A549 (cell line): Measurements from ENCODE around the gene PPP6R1. TPM values are rescaled to one million over a fixed set of nuclear protein-coding genes. Genes with fewer than 3 reads are reported as not detected.
A peak's percentile ranks its signal among the peaks of the same experiment; 100 is the strongest.

Experiments
- ATAC-seq, 2 experiments: fragments of 200-7000 bp in 1 of 2; fragments of >200 bp in 1 of 2; cut with Nextera tagmentation in 1 of 2; cut with Tn5 transposase in 1 of 2; 3 replicates each; pipeline versions ENCODE4 v1.8.0 to v1.9.1; 2018 to 2020; ENCODE audit warnings: mild to moderate bottlenecking in 1 of 2, moderate library complexity in 1 of 2
- CTCF ChIA-PET: fragments of 300-600 bp; sonication (Branson Sonifier 250); formaldehyde crosslinking; extraction: SDS; loops from one replicate; lab custom pipeline; 2021; ENCODE audit warnings: antibody characterized with exemption, inconsistent platforms; lab: Yijun Ruan, JAX
- POLR2A ChIA-PET: fragments of 350-600 bp; formaldehyde crosslinking; extraction: SDS; loops from one replicate; lab custom pipeline; 2021; ENCODE audit warnings: antibody characterized with exemption, inconsistent platforms; lab: Yijun Ruan, JAX
- DNase-seq, 2 experiments: peaks; one replicate each; pipeline versions ENCODE4 v3.0.0 to v3.0.0-alpha.2; 2011 to 2016; ENCODE audit warnings: low read depth in 1 of 2, low spot score in 1 of 2
- FAIRE-seq: peaks from 2 replicates; lab custom pipeline; 2011; peaks lifted over from hg19 to GRCh38; lab: Jason Lieb, UNC
- H3K27ac ChIP-seq, 2 experiments: fragments of >200 bp; sonication (Bioruptor Twin); formaldehyde crosslinking; 3 replicates each; pipeline ENCODE4 v1.5.1; 2016 to 2017
- H3K4me1 ChIP-seq: fragments of >200 bp; sonication (Bioruptor Twin); formaldehyde crosslinking; 3 replicates; pipeline ENCODE4 v1.6.1; 2016
- H3K4me2 ChIP-seq: fragments of >200 bp; sonication (Bioruptor Twin); formaldehyde crosslinking; 3 replicates; pipeline ENCODE4 v1.6.1; 2016
- H3K4me3 ChIP-seq: fragments of >200 bp; sonication (Bioruptor Twin); formaldehyde crosslinking; 3 replicates; pipeline ENCODE4 v1.5.1; 2016
- H3K9me3 ChIP-seq: fragments of >200 bp; sonication (Bioruptor Twin); formaldehyde crosslinking; 3 replicates; pipeline ENCODE4 v1.6.1; 2016
- CEBPB ChIP-seq, 2 experiments: fragments of >200 bp in 1 of 2; sonication (Bioruptor Twin) in 1 of 2; formaldehyde crosslinking in 1 of 2; IDR thresholded peaks; 2 replicates each; pipeline ENCODE4 v1.6.1; 2012 to 2016
- EHF ChIP-seq: fragments of 250-450 bp; sonication (Bioruptor Pico); IDR thresholded peaks from 2 replicates; pipeline ENCODE4 v1.5.0; 2020; ENCODE audit warnings: mild to moderate bottlenecking
- ESRRA ChIP-seq: fragments of 150-350 bp; IDR thresholded peaks from 2 replicates; pipeline ENCODE4 v1.6.1; 2014; ENCODE audit warnings: mild to moderate bottlenecking, low read length, borderline replicate concordance
- FOXS1 ChIP-seq: fragments of 250-450 bp; sonication (Bioruptor Pico); IDR thresholded peaks from 2 replicates; pipeline ENCODE4 v1.5.0; 2020; ENCODE audit warnings: mild to moderate bottlenecking, moderate library complexity
- GATA3 ChIP-seq: IDR thresholded peaks from 2 replicates; pipeline ENCODE4 v1.6.1; 2012; ENCODE audit warnings: borderline replicate concordance
- HES2 ChIP-seq: fragments of >200 bp; sonication (Bioruptor Twin); formaldehyde crosslinking; IDR thresholded peaks from 2 replicates; pipeline ENCODE4 v1.6.1; 2016
- HOXB13 ChIP-seq: fragments of 250-450 bp; sonication (Bioruptor Pico); IDR thresholded peaks from 2 replicates; pipeline ENCODE4 v1.5.0; 2020; ENCODE audit warnings: low read depth, mild to moderate bottlenecking, moderate library complexity
- HOXB5 ChIP-seq: fragments of 250-450 bp; sonication (Bioruptor Pico); IDR thresholded peaks from 2 replicates; pipeline ENCODE4 v1.5.0; 2020; ENCODE audit warnings: mild to moderate bottlenecking, moderate library complexity
- JUN ChIP-seq, 2 experiments: fragments of >200 bp; sonication (Bioruptor Twin); formaldehyde crosslinking; IDR thresholded peaks; 2 replicates in 1 of 2; 3 replicates in 1 of 2; pipeline ENCODE4 v1.6.1; 2016 to 2017
- NFE2L2 ChIP-seq: fragments of 150-350 bp; conservative IDR thresholded peaks from 2 replicates; pipeline ENCODE4 v1.6.1; 2014; ENCODE audit warnings: low read length
- POLR2A ChIP-seq: IDR thresholded peaks from 2 replicates; pipeline ENCODE4 v1.6.1; 2012; ENCODE audit warnings: mild to moderate bottlenecking, low read length
- REST ChIP-seq: fragments of 200-600 bp; sonication (generic); IDR thresholded peaks from 2 replicates; pipeline ENCODE4 v1.6.1; 2016; ENCODE audit warnings: antibody characterized with exemption, mild to moderate bottlenecking, moderate library complexity
- RFX5 ChIP-seq: fragments of 450-650 bp; IDR thresholded peaks from 2 replicates; pipeline ENCODE4 v1.7.1; 2014; ENCODE audit warnings: antibody characterized with exemption, mild to moderate bottlenecking, moderate library complexity
- SMC3 ChIP-seq: fragments of >200 bp; sonication (Bioruptor Twin); formaldehyde crosslinking; IDR thresholded peaks from 3 replicates; pipeline ENCODE4 v1.6.1; 2018; ENCODE audit warnings: inconsistent platforms
- SREBF2 ChIP-seq: fragments of 450-650 bp; IDR thresholded peaks from 2 replicates; pipeline ENCODE4 v1.6.1; 2014; ENCODE audit warnings: mild to moderate bottlenecking, moderate library complexity
- USF2 ChIP-seq: fragments of 450-650 bp; IDR thresholded peaks from 2 replicates; pipeline ENCODE4 v1.6.1; 2014; ENCODE audit warnings: antibody characterized with exemption
- WGBS: methylation state at CpG from one replicate; pipeline ENCODE4 v1.1.6; 2017; ENCODE audit errors: missing lambda C conversion rate; 5-methylcytosine and 5-hydroxymethylcytosine counted together
- polyA plus RNA-seq, 4 experiments: library from polyadenylated mRNA; depleted of rRNA in 3 of 4; stranded (reverse); fragments of >200 nt; fragmentation: RNase III in 1 of 4; extraction: RNeasy Plus Mini Kit Qiagen cat#74134 plus additional on column Dnase treatment in 1 of 4; gene quantifications; 2 replicates in 3 of 4; 3 replicates in 1 of 4; pipeline ENCODE4 v1.2.3, GENCODE V29; 2011 to 2017

Gene PPP6R1
- polyA plus RNA-seq, 2 of the 4 experiments (the other 2 are of a cell fraction), result 42.9 to 78.0 TPM

- Histone ChIP-seq H3K27ac (no peak overlapping the region), H3K9me3 (no peaks in the 10 kb centered on the region), H3K4me2 (no peak overlapping the region), H3K4me3 (no peak overlapping the region), H3K4me1 (no peaks in the 10 kb centered on the region)
- WGBS, result 84% methylated on average over 5 of the region's 5 CpGs
- POLR2A ChIA-PET, result no interaction called here
- FAIRE-seq, result no peak
- TF ChIP-seq HOXB13 (no peak), GATA3 (no peak), POLR2A (no peak), CEBPB (IDR thresholded peaks at IDR 0.05) (no peak), NFE2L2 (no peak)
- CTCF ChIA-PET, result interaction anchor here (0.7 to 2.8 kb wide), 6 partner anchors 16 to 233 kb away, joined by 3 to 13 read pairs (median 4); no protein-coding TSS in a partner anchor
- DNase-seq, result no peak
- no peak for ATAC-seq
These were observed 59.1 kb downstream of the PPP6R1 start for GRCh38 chr19:55199620-55200204.

- Histone ChIP-seq H3K9me3 (no peaks in the 10 kb centered on the region), H3K4me2 (no peak overlapping the region), H3K4me3 (no peak overlapping the region), H3K27ac (no peak overlapping the region), H3K4me1 (no peaks in the 10 kb centered on the region)
- ChIA-PET CTCF (interaction anchor here (0.7 to 2.8 kb wide), 10 partner anchors 8 to 220 kb away, joined by 3 to 13 read pairs (median 4); partner anchors contain the start of genes DNAAF3, PPP6R1 and TMEM238), POLR2A (interaction anchor here (0.6 kb wide), 1 partner anchor 12 kb away, joined by 4 read pairs; no protein-coding TSS in a partner anchor)
- FAIRE-seq, result no peak
- TF ChIP-seq REST (peak; percentile 69), GATA3 (no peak)
- WGBS, result 70% methylated on average over 4 of the region's 5 CpGs
- DNase-seq, result no peak
- ATAC-seq, result peak in 1 of 2 experiments; percentile 19; a peak in 2 of 6 replicates
These were observed 60.2 kb downstream of the PPP6R1 start for GRCh38 chr19:55198651-55199050.

GRCh38 chr19:55197528-55197927, 61.3 kb downstream of the PPP6R1 start:
- peak; percentile 68 to 78 for ATAC-seq
- ChIA-PET CTCF (interaction anchor here (0.7 to 2.8 kb wide), 8 partner anchors 9 to 221 kb away, joined by 3 to 13 read pairs (median 6); no protein-coding TSS in a partner anchor), POLR2A (interaction anchor here (0.7 kb wide), 1 partner anchor 9 kb away, joined by 3 read pairs; no protein-coding TSS in a partner anchor)
- H3K4me3 ChIP-seq, result no peak overlapping the region
- no peak overlapping the region for H3K27ac ChIP-seq
- no peaks in the 10 kb centered on the region for H3K4me1 ChIP-seq
- FAIRE-seq, result no peak
- H3K4me2 ChIP-seq, result no peak overlapping the region
- 55% methylated on average over 4 of the region's 4 CpGs for WGBS
- peak in 1 of 2 experiments; percentile 63 for DNase-seq
- TF ChIP-seq ESRRA (no peak), SMC3 (no peak), HOXB5 (no peak), HES2 (no peak), SREBF2 (no peak), USF2 (no peak), JUN (IDR thresholded peaks at IDR 0.05) (no peak), RFX5 (no peak), EHF (CRISPR knock-in tag) (no peak), FOXS1 (no peak), POLR2A (no peak)
- H3K9me3 ChIP-seq, result no peaks in the 10 kb centered on the region
